Aorta (tissue), 5 donors: ENCODE results near the gene SYT1. TPM values are rescaled to one million over a fixed set of nuclear protein-coding genes. Genes with fewer than 3 reads are reported as not detected.

ENCODE experiments used
- ATAC-seq: fragments of 200-7000 bp; cut with Tn5 transposase; one replicate; pipeline ENCODE4 v1.9.1; 2022; ENCODE audit warnings: moderate library complexity; ENCODE audit not compliant: low FRiP score
- DNase-seq, 2 donors: peaks; one replicate each; pipeline ENCODE4 v3.0.0-alpha.2; 2020
- H3K27ac ChIP-seq, 2 donors: one replicate each; pipeline ENCODE4 v1.5.1; 2013; ENCODE audit warnings: low read length in 2 of 2, mild to moderate bottlenecking in 2 of 2, moderate library complexity in 2 of 2, control low read depth in 1 of 2, inconsistent platforms in 1 of 2, low read depth in 1 of 2
- H3K27me3 ChIP-seq, 2 donors: one replicate each; pipeline ENCODE4 v1.6.1; 2013; ENCODE audit warnings: control low read depth in 1 of 2, low read length in 1 of 2, mild to moderate bottlenecking in 1 of 2, moderate library complexity in 1 of 2; ENCODE audit not compliant: insufficient read depth in 2 of 2, control insufficient read depth in 1 of 2
- H3K36me3 ChIP-seq, 2 donors: one replicate each; pipeline ENCODE4 v1.6.1; 2013; ENCODE audit warnings: control low read depth in 1 of 2, low read length in 1 of 2, mild to moderate bottlenecking in 1 of 2; ENCODE audit not compliant: insufficient read depth in 2 of 2, control insufficient read depth in 1 of 2
- H3K4me1 ChIP-seq, 2 donors: one replicate each; pipeline ENCODE4 v1.6.1; 2013; ENCODE audit warnings: low read length in 2 of 2, control low read depth in 1 of 2, mild to moderate bottlenecking in 1 of 2, moderate library complexity in 1 of 2; ENCODE audit not compliant: insufficient read depth in 2 of 2, control insufficient read depth in 1 of 2
- H3K4me3 ChIP-seq, 2 donors: one replicate each; pipeline ENCODE4 v1.5.1; 2013; ENCODE audit warnings: low read length in 2 of 2, control low read depth in 1 of 2, mild to moderate bottlenecking in 1 of 2
- H3K9me3 ChIP-seq: one replicate; pipeline ENCODE4 v1.6.1; 2013; ENCODE audit warnings: mild to moderate bottlenecking, low read length; ENCODE audit not compliant: control insufficient read depth
- WGBS, 2 donors: extraction: QIAGEN DNeasy Blood & Tissue Kit; methylation state at CpG; one replicate each; pipeline ENCODE4 v1.1.7; 2013; 5-methylcytosine and 5-hydroxymethylcytosine counted together
- intact Hi-C, 2 donors: fragments of 100-400 bp; cut with DNase I; formaldehyde crosslinking; loops; one replicate each; pipeline versions ENCODE4 v1.14.2 to v1.15.0; 2022
- polyA plus RNA-seq, 2 donors: library from polyadenylated mRNA; stranded (reverse); fragments of 200-250 nt; gene quantifications; one replicate each; pipeline ENCODE4 v1.2.3, GENCODE V29; 2013
- total RNA-seq, 2 donors: library from RNA; stranded (reverse); fragmentation: NEBNext Ultra II Directional; extraction: Animal tissue kit (Norgen Biotek cat#: 25700); gene quantifications; one replicate each; pipeline ENCODE4 v1.2.1, GENCODE V29; 2021
- donor health status: healthy with polysubstance abuse.
- donor health status: Bipolar disorder and iron deficiency.
- donor health status: DM: no; HTN: no; CAD: no.
- donor health status: DM: no; HTN: no; CAD: no.
- donor health status: DM: yes; HTN: yes; CAD: no.

SYT1 gene
- total and polyA plus RNA-seq, 4 donors, result 0.05 to 1.8 (median 1.5) TPM; not detected in 1

DNA sequence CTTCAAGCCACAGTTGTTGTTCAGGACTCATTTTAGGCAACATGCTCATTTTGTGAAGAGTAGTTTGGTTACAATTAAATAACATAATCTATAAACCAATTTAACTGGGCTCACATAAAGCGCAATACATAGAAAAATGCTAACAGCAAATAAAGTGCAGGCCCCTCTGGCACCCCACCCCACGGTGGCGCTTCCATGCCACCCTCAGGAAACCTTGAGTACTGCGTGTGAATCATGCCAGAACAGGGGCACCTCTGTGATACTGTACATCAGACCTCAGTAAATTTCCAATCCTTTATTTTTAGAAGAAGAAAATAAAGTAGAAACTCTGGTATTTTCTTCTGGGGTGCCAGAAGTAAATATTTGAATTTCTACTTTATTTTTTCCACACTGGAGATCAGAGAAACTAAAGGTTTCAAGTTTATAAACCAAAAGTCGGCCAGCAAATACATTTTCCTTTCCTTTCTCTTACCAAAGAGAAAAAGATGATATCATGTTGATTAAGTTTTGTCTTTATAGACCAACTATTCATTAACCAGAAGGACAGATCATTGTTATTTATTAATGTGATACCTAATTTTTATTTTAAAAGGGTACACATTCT lies 509.4 kb downstream of the SYT1 start:
- Histone ChIP-seq H3K9me3 (no peaks in the 10 kb centered on the region), H3K4me1 (no peaks in the 10 kb centered on the region), H3K27me3 (no peaks in the 10 kb centered on the region), H3K4me3 (no peak overlapping the region), H3K36me3 (no peaks in the 10 kb centered on the region), H3K27ac (no peak overlapping the region)
- DNase-seq (no peak), ATAC-seq (no peak)
- intact Hi-C loops, result no loop called here
- WGBS, 2 donors, result 59% methylated on average over 5 of the region's 5 CpGs

GRCh38 chr12:79374545-79374944 lies 510.0 kb downstream of the SYT1 start:
- Histone ChIP-seq H3K4me3 (no peak overlapping the region), H3K36me3 (no peaks in the 10 kb centered on the region), H3K27me3 (no peaks in the 10 kb centered on the region), H3K27ac (no peak overlapping the region), H3K4me1 (no peaks in the 10 kb centered on the region), H3K9me3 (no peaks in the 10 kb centered on the region)
- DNase-seq, result no peak
- no peak for ATAC-seq
- 75 to 84% methylated on average over 1 of the region's 1 CpG for WGBS, 2 donors
- intact Hi-C loops, result no loop called here

DNA sequence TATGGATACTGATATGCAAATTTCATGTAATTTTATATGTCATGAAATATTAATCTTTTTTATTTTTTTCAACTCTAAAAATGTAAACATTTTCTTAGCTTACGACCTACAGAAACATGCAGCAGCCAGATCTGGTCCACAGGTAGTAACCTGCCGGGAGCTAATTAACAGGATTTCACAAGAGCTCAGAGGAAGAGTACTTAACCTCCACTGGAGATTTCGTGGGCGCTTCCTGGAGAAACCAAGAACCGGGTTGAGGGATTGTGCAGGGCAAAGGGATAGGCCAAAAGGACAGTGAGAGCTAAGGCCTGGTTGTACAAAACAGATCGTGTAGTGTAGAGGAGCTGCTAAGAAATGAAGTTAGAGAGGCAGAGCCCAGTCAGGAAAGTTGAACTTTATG lies 510.5 kb downstream of the SYT1 start:
- intact Hi-C loops, result no loop called here

DNA sequence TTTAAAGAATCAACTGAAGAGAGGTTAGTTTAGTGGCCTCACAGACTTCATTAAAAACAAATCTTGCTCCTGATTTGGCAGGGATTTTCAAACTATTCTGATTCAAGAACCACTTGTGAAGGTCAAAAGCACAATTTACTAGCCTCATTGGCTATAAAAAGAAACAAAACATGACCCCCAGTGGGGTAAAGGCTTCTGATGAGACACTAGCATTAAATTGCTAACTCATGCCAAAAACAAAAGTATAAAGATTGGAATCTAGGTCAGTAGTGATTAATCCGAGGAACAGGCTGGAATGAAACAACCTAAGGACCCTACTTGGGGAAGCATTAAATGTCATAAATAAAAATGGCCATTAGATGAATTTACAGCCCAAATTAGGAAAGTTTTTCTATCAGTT lies 513.9 kb downstream of the SYT1 start:
- intact Hi-C loops, result no loop called here
- 71 to 81% methylated on average over 1 of the region's 1 CpG for WGBS, 2 donors

More for the DNA sequence above, 510.5 kb downstream of the SYT1 start:
- Histone ChIP-seq H3K27me3 (no peaks in the 10 kb centered on the region), H3K4me3 (no peak overlapping the region), H3K27ac (no peak overlapping the region), H3K4me1 (no peaks in the 10 kb centered on the region), H3K36me3 (no peaks in the 10 kb centered on the region), H3K9me3 (no peaks in the 10 kb centered on the region)
- ATAC-seq (no peak), DNase-seq (no peak)
- 87 to 90% methylated on average over 6 of the region's 6 CpGs for WGBS, 2 donors

DNA sequence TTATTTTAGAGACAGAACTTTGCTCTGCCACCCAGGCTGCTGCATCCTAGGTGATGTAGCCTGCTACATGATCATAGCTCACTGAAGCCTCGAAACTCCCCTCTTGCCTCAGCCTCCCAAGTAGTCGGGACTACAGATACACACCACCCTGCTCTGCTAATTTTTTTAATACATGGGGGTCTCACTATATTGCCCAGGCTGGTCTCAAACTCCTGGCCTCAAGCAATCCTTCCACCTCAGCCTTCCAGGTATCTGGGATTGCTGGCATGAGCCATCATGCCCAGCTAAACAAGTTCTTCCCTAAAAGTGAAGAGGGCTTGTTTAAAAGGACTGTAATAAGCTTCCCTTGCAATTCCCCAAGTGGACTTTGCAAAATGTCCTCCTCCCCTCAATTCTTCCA lies 515.8 kb downstream of the SYT1 start:
- ATAC-seq, result no peak
- Histone ChIP-seq H3K27ac (no peak overlapping the region), H3K36me3 (no peaks in the 10 kb centered on the region), H3K4me1 (no peaks in the 10 kb centered on the region), H3K9me3 (no peaks in the 10 kb centered on the region), H3K27me3 (peaks cover 0 to 2% of the 10 kb centered on the region in 2 donors), H3K4me3 (no peak overlapping the region)
- intact Hi-C loops, result no loop called here
- DNase-seq, result no peak
- WGBS, 2 donors, result 80 to 87% methylated on average over 2 of the region's 2 CpGs

More for the DNA sequence above, 513.9 kb downstream of the SYT1 start:
- H3K27me3 ChIP-seq, result peaks cover 0 to 2% of the 10 kb centered on the region in 2 donors
- ATAC-seq (no peak), DNase-seq (no peak)
- H3K36me3 ChIP-seq, result no peaks in the 10 kb centered on the region
- H3K4me1 ChIP-seq, result no peaks in the 10 kb centered on the region
- H3K9me3 ChIP-seq, result no peaks in the 10 kb centered on the region
- no peak overlapping the region for H3K27ac ChIP-seq
- no peak overlapping the region for H3K4me3 ChIP-seq

- ATAC-seq (no peak), DNase-seq (no peak)
- H3K4me3 ChIP-seq, result no peak overlapping the region
- no peaks in the 10 kb centered on the region for H3K4me1 ChIP-seq
- 40 to 43% methylated on average over 11 of the region's 11 CpGs for WGBS, 2 donors
- H3K36me3 ChIP-seq, result no peaks in the 10 kb centered on the region
- intact Hi-C loops, result no loop called here
- H3K27ac ChIP-seq, result no peak overlapping the region
- no peaks in the 10 kb centered on the region for H3K9me3 ChIP-seq
- peaks cover 0 to 2% of the 10 kb centered on the region in 2 donors for H3K27me3 ChIP-seq
Measured at GRCh38 chr12:79381248-79382208, 517.0 kb downstream of the SYT1 start.

GRCh38 chr12:79384551-79384950 lies 520.0 kb downstream of the SYT1 start:
- no peak for DNase-seq
- Histone ChIP-seq H3K27ac (no peak overlapping the region), H3K4me3 (no peak overlapping the region), H3K36me3 (no peaks in the 10 kb centered on the region), H3K9me3 (no peaks in the 10 kb centered on the region), H3K27me3 (peaks cover 0 to 2% of the 10 kb centered on the region in 2 donors), H3K4me1 (no peaks in the 10 kb centered on the region)
- WGBS, 2 donors, result 79 to 87% methylated on average over 4 of the region's 4 CpGs
- ATAC-seq, result no peak
- intact Hi-C loops, result no loop called here

DNA sequence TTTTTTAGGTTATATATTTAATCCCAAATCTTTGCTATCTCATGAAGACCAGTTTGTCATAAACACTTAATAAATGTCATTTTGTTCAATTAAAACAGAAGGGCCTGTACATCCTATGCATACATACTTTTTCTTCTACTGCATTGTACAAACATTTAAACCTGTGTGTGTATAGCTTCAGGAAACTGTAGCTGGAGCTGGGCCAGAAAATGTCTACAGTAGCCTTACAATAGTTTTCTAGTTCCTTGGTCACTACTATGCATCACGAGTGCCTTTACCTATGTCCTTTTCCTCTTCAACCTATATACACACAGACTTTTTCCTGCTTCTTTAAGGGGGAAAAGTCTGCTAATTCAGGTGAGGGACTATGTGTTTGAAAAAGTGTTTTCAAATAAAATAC lies 523.4 kb downstream of the SYT1 start:
- no peaks in the 10 kb centered on the region for H3K27me3 ChIP-seq
- H3K4me3 ChIP-seq, result no peak overlapping the region
- DNase-seq (no peak), ATAC-seq (no peak)
- no peaks in the 10 kb centered on the region for H3K4me1 ChIP-seq
- WGBS, 2 donors, result 52 to 71% methylated on average over 1 of the region's 1 CpG
- intact Hi-C loops, result no loop called here
- H3K36me3 ChIP-seq, result no peaks in the 10 kb centered on the region
- H3K9me3 ChIP-seq, result no peaks in the 10 kb centered on the region
- no peak overlapping the region for H3K27ac ChIP-seq

DNA sequence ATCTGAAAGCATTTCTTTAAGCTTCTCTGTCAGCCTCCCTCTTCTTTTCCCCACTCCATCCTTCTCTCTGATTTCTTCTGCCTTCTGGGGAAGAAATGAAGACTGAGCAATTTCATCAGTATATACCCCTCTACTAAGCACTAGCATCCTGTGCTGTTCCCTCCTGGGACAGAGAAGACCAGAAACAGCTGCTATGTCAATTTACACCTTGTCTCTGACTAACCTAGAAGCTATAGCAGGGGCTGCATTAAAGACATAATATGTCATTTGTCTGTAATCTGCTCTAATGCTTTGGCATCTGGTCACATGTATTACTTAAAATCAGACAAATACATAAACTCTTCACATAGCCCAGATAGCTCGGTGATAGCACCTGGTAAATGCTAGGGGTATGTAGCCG lies 529.3 kb downstream of the SYT1 start:
- no peak overlapping the region for H3K27ac ChIP-seq
- no peak overlapping the region for H3K4me3 ChIP-seq
- H3K36me3 ChIP-seq, result no peaks in the 10 kb centered on the region
- no peaks in the 10 kb centered on the region for H3K9me3 ChIP-seq
- no peaks in the 10 kb centered on the region for H3K4me1 ChIP-seq
- DNase-seq (no peak), ATAC-seq (no peak)
- WGBS, 2 donors, result 92 to 96% methylated on average over 2 of the region's 2 CpGs
- intact Hi-C loops, result no loop called here
- no peaks in the 10 kb centered on the region for H3K27me3 ChIP-seq
